HCT116 (cell line): ENCODE results near the gene MICALL2. TPM values are rescaled to one million over a fixed set of nuclear protein-coding genes. Genes with fewer than 3 reads are reported as not detected.

Source experiments
- ATAC-seq: fragments of 200-7000 bp; cut with Tn5 transposase; 2 replicates; pipeline ENCODE4 v1.9.1; 2020; ENCODE audit warnings: mild to moderate bottlenecking, moderate library complexity
- BruUV-seq: library from RNA; stranded (reverse); fragments of 400-500 nt; replicated peaks from 2 replicates; lab custom pipeline; 2021; lab: Mats Ljungman, UMichigan
- CTCF ChIA-PET: fragments of 300-600 bp; sonication (Branson Sonifier 250); formaldehyde crosslinking; loops from one replicate; lab custom pipeline; 2021; ENCODE audit warnings: antibody characterized with exemption; lab: Charles Lee
- POLR2A ChIA-PET: fragments of 300-600, 350-600 bp; sonication (Branson Sonifier 250); formaldehyde crosslinking; loops from one replicate; lab custom pipeline; 2021; ENCODE audit warnings: antibody characterized with exemption; lab: Charles Lee
- RAD21 ChIA-PET, 2 experiments: fragments of 300-600 bp; sonication (Branson Sonifier 250); formaldehyde crosslinking; loops; one replicate each; lab custom pipeline; 2023; ENCODE audit warnings: low total read pairs in 2 of 2; ENCODE audit not compliant: uncharacterized antibody in 2 of 2, unreplicated experiment in 2 of 2, low non-redundant PET in 1 of 2; lab: Charles Lee
- DNase-seq: peaks from one replicate; pipeline ENCODE4 v3.0.0-alpha.2; 2010; ENCODE audit warnings: low read depth, low spot score
- H2AFZ ChIP-seq: fragments of 200-600 bp; shearing (Covaris generic), sonication (generic); 2 replicates; pipeline ENCODE4 v1.6.1; 2017; ENCODE audit warnings: low read depth, mixed run types, mixed read lengths, antibody characterized with exemption, low read length; ENCODE audit not compliant: poor library complexity, severe bottlenecking
- H3K27ac ChIP-seq: 2 replicates; pipeline ENCODE4 v1.5.1; 2012; ENCODE audit warnings: low read depth, low read length
- H3K27me3 ChIP-seq: fragments of 200-600 bp; sonication (generic); 2 replicates; pipeline ENCODE4 v1.6.1; 2016; ENCODE audit warnings: mixed run types, low read length, mixed read lengths; ENCODE audit not compliant: insufficient read depth
- H3K36me3 ChIP-seq, 2 experiments: fragments of 200-500 bp in 1 of 2; fragments of 200-600 bp in 1 of 2; sonication (Bioruptor generic) in 1 of 2; sonication (generic) in 1 of 2; 2 replicates each; pipeline versions ENCODE4 v1.5.1 to v1.6.1; 2014 to 2016; ENCODE audit warnings: low read length in 2 of 2, inconsistent platforms in 1 of 2, mixed read lengths in 1 of 2, mixed run types in 1 of 2; ENCODE audit not compliant: insufficient read depth in 2 of 2, control insufficient read depth in 1 of 2
- H3K4me1 ChIP-seq, 2 experiments: fragments of 200-600 bp in 1 of 2; sonication (generic) in 1 of 2; 2 replicates each; pipeline versions ENCODE4 v1.5.1 to v1.6.1; 2012 to 2017; ENCODE audit warnings: low read length in 2 of 2, inconsistent platforms in 1 of 2, mild to moderate bottlenecking in 1 of 2, mixed read lengths in 1 of 2, mixed run types in 1 of 2, moderate library complexity in 1 of 2; ENCODE audit not compliant: insufficient read depth in 2 of 2, control insufficient read depth in 1 of 2
- H3K4me2 ChIP-seq: fragments of 200-600 bp; sonication (generic); 2 replicates; pipeline ENCODE4 v1.6.1; 2017; ENCODE audit warnings: mixed run types, low read length, mixed read lengths
- H3K4me3 ChIP-seq, 2 experiments: fragments of 200-600 bp in 1 of 2; sonication (generic) in 1 of 2; replicated peaks in 1 of 2; 2 replicates each; pipeline ENCODE4 v1.5.1; 2011 to 2016; ENCODE audit warnings: low read length in 2 of 2, control low read depth in 1 of 2, low read depth in 1 of 2, mild to moderate bottlenecking in 1 of 2, mixed read lengths in 1 of 2, mixed run types in 1 of 2
- H3K79me2 ChIP-seq: fragments of 200-600 bp; sonication (generic); 2 replicates; pipeline ENCODE4 v1.6.1; 2017; ENCODE audit warnings: mild to moderate bottlenecking, mixed run types, low read length, moderate library complexity, mixed read lengths; ENCODE audit not compliant: insufficient read depth
- H3K9ac ChIP-seq: fragments of 200-600 bp; sonication (generic); 2 replicates; pipeline ENCODE4 v1.6.1; 2016; ENCODE audit warnings: low read length, mixed read lengths
- H3K9me2 ChIP-seq: fragments of 200-600 bp; sonication (generic), shearing (Covaris generic); 2 replicates; pipeline ENCODE4 v1.6.1; 2017; ENCODE audit warnings: mixed run types, mild to moderate bottlenecking, moderate library complexity; ENCODE audit not compliant: insufficient read depth
- H3K9me3 ChIP-seq, 2 experiments: fragments of 200-500 bp in 1 of 2; fragments of 200-600 bp in 1 of 2; sonication (Bioruptor generic) in 1 of 2; sonication (generic) in 1 of 2; 2 replicates each; pipeline ENCODE4 v1.6.1; 2014 to 2017; ENCODE audit warnings: low read length in 2 of 2, mixed read lengths in 2 of 2, inconsistent platforms in 1 of 2, low read depth in 1 of 2, mild to moderate bottlenecking in 1 of 2, mixed run types in 1 of 2, moderate library complexity in 1 of 2; ENCODE audit not compliant: control insufficient read depth in 1 of 2, insufficient read depth in 1 of 2
- H4K20me1 ChIP-seq: fragments of 200-600 bp; sonication (generic), shearing (Covaris generic); 2 replicates; pipeline ENCODE4 v1.6.1; 2017; ENCODE audit warnings: mixed run types, mild to moderate bottlenecking, moderate library complexity; ENCODE audit not compliant: insufficient read depth
- ATF3 ChIP-seq: IDR thresholded peaks from 2 replicates; pipeline ENCODE4 v1.6.1; 2012
- CEBPB ChIP-seq: IDR thresholded peaks from 2 replicates; pipeline ENCODE4 v1.6.1; 2012; ENCODE audit warnings: low read depth
- EGR1 ChIP-seq: IDR thresholded peaks from 2 replicates; pipeline ENCODE4 v1.6.1; 2012; ENCODE audit warnings: low read depth
- ELF1 ChIP-seq: IDR thresholded peaks from 2 replicates; pipeline ENCODE4 v1.6.1; 2012; ENCODE audit warnings: low read depth, borderline replicate concordance
- EZH2 ChIP-seq: fragments of 200-600 bp; sonication (generic); IDR thresholded peaks from 2 replicates; pipeline ENCODE4 v1.6.1; 2017; ENCODE audit warnings: antibody characterized with exemption, mixed run types
- JUND ChIP-seq: IDR thresholded peaks from 2 replicates; pipeline ENCODE4 v1.6.1; 2012
- POLR2A ChIP-seq: IDR thresholded peaks from 2 replicates; pipeline ENCODE4 v1.7.0; 2011; ENCODE audit warnings: borderline replicate concordance; ENCODE audit not compliant: insufficient read depth, insufficient read length; ENCODE audit errors: extremely low read depth
- SP1 ChIP-seq: IDR thresholded peaks from 2 replicates; pipeline ENCODE4 v1.6.1; 2012; ENCODE audit warnings: low read depth
- YY1 ChIP-seq: IDR thresholded peaks from 2 replicates; pipeline ENCODE4 v1.6.1; 2011; ENCODE audit warnings: low read length, low read depth, moderate library complexity, mild to moderate bottlenecking; ENCODE audit not compliant: insufficient replicate concordance; ENCODE audit errors: extremely low read depth
- ZFX ChIP-seq: fragments of 450-650 bp; IDR thresholded peaks from 2 replicates; pipeline ENCODE4 v1.6.1; 2017
- ZNF274 ChIP-seq: fragments of 200-500 bp; sonication (Bioruptor generic); IDR thresholded peaks from 2 replicates; pipeline ENCODE4 v1.6.1; 2014; ENCODE audit warnings: mild to moderate bottlenecking, low read depth, low read length, inconsistent platforms
- intact Hi-C: fragments of 100-400 bp; cut with micrococcal nuclease; formaldehyde crosslinking; loops from 2 replicates; pipeline ENCODE4 v1.10.0; 2022
- total RNA-seq: library from RNA; stranded (reverse); gene quantifications from one replicate; pipeline ENCODE4 v1.2.1, GENCODE V29; 2021; ENCODE audit not compliant: unreplicated experiment
- TF ChIP-seq, protein P1 (sequence below): IDR thresholded peaks from 2 replicates; pipeline ENCODE4 v1.6.1; 2012
- TF ChIP-seq, protein P2 (sequence below): IDR thresholded peaks from 2 replicates; pipeline ENCODE4 v1.6.1; 2011; ENCODE audit warnings: mild to moderate bottlenecking, low read length, moderate library complexity; ENCODE audit not compliant: insufficient replicate concordance; ENCODE audit errors: extremely low read depth

MICALL2 gene
- total RNA-seq, 1 experiment from 2014 or later, result 60.7 TPM

DNA sequence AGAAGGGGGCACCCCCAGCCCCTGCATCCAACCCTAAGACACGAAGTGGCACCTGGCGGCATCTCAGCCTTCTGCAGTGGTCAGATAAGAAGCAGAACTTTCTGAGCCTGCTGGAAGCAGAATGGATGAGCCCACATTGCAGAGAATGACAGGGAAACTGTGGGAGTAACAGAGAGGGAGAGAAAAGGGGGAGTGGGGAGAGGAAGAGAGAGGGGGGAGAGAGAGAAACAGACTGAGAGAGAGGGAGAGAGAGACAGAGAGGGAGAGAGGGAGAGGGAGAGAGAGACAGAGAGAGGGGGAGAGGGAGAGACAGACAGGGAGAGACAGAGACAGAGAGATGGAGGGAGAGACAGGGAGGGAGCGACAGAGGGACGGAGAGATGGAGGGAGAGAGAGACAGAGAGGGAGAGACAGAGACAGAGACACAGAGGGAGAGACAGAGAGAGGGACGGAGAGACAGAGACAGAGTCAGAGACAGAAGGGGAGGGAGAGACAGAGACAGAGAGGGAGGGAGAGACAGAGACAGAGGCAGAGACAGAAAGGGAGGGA, 35.9 kb downstream of the MICALL2 start:
- H3K27ac ChIP-seq, result no peak overlapping the region
- DNase-seq, result no peak
- no peak overlapping the region for H3K4me3 ChIP-seq
- RAD21 ChIA-PET, result no interaction called here
- H3K4me1 ChIP-seq, result peaks cover 0 to 5% of the 10 kb centered on the region in 2 experiments; a peak in 2 of 4 replicates
- POLR2A ChIA-PET, result no interaction called here
- no peak overlapping the region for H3K4me2 ChIP-seq
- H3K9me2 ChIP-seq, result no peaks in the 10 kb centered on the region
- no peaks in the 10 kb centered on the region for H4K20me1 ChIP-seq
- TF ChIP-seq EZH2 (no peak), ELF1 (no peak), ZNF274 (no peak), CEBPB (no peak), ATF3 (no peak), ZFX (no peak), JUND (no peak), EGR1 (no peak), SP1 (no peak), YY1 (no peak), POLR2A (no peak)
- TF ChIP-seq, protein P1, sequence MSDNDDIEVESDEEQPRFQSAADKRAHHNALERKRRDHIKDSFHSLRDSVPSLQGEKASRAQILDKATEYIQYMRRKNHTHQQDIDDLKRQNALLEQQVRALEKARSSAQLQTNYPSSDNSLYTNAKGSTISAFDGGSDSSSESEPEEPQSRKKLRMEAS, result no peak
- TF ChIP-seq, protein P2, sequence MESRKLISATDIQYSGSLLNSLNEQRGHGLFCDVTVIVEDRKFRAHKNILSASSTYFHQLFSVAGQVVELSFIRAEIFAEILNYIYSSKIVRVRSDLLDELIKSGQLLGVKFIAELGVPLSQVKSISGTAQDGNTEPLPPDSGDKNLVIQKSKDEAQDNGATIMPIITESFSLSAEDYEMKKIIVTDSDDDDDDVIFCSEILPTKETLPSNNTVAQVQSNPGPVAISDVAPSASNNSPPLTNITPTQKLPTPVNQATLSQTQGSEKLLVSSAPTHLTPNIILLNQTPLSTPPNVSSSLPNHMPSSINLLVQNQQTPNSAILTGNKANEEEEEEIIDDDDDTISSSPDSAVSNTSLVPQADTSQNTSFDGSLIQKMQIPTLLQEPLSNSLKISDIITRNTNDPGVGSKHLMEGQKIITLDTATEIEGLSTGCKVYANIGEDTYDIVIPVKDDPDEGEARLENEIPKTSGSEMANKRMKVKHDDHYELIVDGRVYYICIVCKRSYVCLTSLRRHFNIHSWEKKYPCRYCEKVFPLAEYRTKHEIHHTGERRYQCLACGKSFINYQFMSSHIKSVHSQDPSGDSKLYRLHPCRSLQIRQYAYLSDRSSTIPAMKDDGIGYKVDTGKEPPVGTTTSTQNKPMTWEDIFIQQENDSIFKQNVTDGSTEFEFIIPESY, result no peak
- H3K27me3 ChIP-seq, result no peaks in the 10 kb centered on the region
- BruUV-seq, result no TSS peak
- intact Hi-C loops, result no loop called here
- CTCF ChIA-PET, result interaction anchor here (0.8 to 1.0 kb wide), 2 partner anchors 9 to 10 kb away, joined by 4 read pairs; no protein-coding TSS in a partner anchor
- H3K36me3 ChIP-seq, result no peaks in the 10 kb centered on the region
- ATAC-seq, result no peak
- no peaks in the 10 kb centered on the region for H3K9me3 ChIP-seq
- no peaks in the 10 kb centered on the region for H3K79me2 ChIP-seq
- no peak overlapping the region for H3K9ac ChIP-seq
- no peak overlapping the region for H2AFZ ChIP-seq
